Loucy (cell line): ENCODE results near the gene SLC6A19.

Source experiments
- H2AFZ ChIP-seq: fragments of 200-600 bp; sonication (generic); 2 replicates; pipeline ENCODE4 v1.6.0; 2016; ENCODE audit warnings: antibody characterized with exemption, mild to moderate bottlenecking, low read length, moderate library complexity
- H3F3A ChIP-seq: fragments of 200-600 bp; 2 replicates; pipeline ENCODE4 v1.6.0; 2016; ENCODE audit warnings: antibody characterized with exemption, low read depth, mild to moderate bottlenecking
- H3K27me3 ChIP-seq: fragments of 200-600 bp; sonication (generic); 2 replicates; pipeline ENCODE4 v1.6.1; 2014; ENCODE audit warnings: low read length, mild to moderate bottlenecking; ENCODE audit not compliant: insufficient read depth, poor library complexity, severe bottlenecking
- H3K36me3 ChIP-seq: fragments of 200-600 bp; sonication (generic); 2 replicates; pipeline ENCODE4 v1.6.1; 2016; ENCODE audit warnings: low read length; ENCODE audit not compliant: insufficient read depth
- H3K4me1 ChIP-seq: fragments of 200-600 bp; sonication (generic); 2 replicates; pipeline ENCODE4 v1.5.1; 2014; ENCODE audit warnings: low read length, mild to moderate bottlenecking; ENCODE audit not compliant: insufficient read depth, poor library complexity, severe bottlenecking
- H3K4me2 ChIP-seq: fragments of 200-600 bp; sonication (generic); 2 replicates; pipeline ENCODE4 v1.6.0; 2014; ENCODE audit warnings: antibody characterized with exemption, low read length, low read depth, mild to moderate bottlenecking; ENCODE audit not compliant: poor library complexity, severe bottlenecking
- H3K4me3 ChIP-seq: fragments of 200-600 bp; sonication (generic); 2 replicates; pipeline ENCODE4 v1.5.1; 2014; ENCODE audit warnings: low read length, mild to moderate bottlenecking, mixed read lengths; ENCODE audit not compliant: poor library complexity, severe bottlenecking
- H3K79me2 ChIP-seq: fragments of 200-600 bp; sonication (generic); 2 replicates; pipeline ENCODE4 v1.6.1; 2014; ENCODE audit warnings: low read length; ENCODE audit not compliant: insufficient read depth
- H3K9ac ChIP-seq: fragments of 200-600 bp; sonication (generic); 2 replicates; pipeline ENCODE4 v1.6.0; 2014; ENCODE audit warnings: mild to moderate bottlenecking, low read depth, low read length, moderate library complexity; ENCODE audit not compliant: poor library complexity, severe bottlenecking
- H3K9me2 ChIP-seq: fragments of 200-600 bp; sonication (generic); replicated peaks from 2 replicates; pipeline ENCODE4 v1.6.1; 2016; ENCODE audit warnings: low read depth, low read length, mixed read lengths
- H3K9me3 ChIP-seq: fragments of 200-600 bp; sonication (generic); 2 replicates; pipeline ENCODE4 v1.6.1; 2014; ENCODE audit warnings: mild to moderate bottlenecking, antibody characterized with exemption, low read length, low read depth; ENCODE audit not compliant: insufficient read depth
- H4K20me1 ChIP-seq: fragments of 200-600 bp; sonication (generic); 2 replicates; pipeline ENCODE4 v1.6.0; 2014; ENCODE audit warnings: antibody characterized with exemption, low read length, mild to moderate bottlenecking; ENCODE audit not compliant: insufficient read depth, poor library complexity, severe bottlenecking
- CTCF ChIP-seq: fragments of 200-600 bp; sonication (generic); conservative IDR thresholded peaks from 2 replicates; pipeline ENCODE4 v1.5.1; 2014; ENCODE audit warnings: mild to moderate bottlenecking, antibody characterized with exemption, low read length
- EZH2phosphoT487 ChIP-seq: fragments of 200-600 bp; IDR thresholded peaks from 2 replicates; pipeline ENCODE4 v1.6.1; 2018; ENCODE audit warnings: antibody characterized with exemption, mild to moderate bottlenecking, moderate library complexity, borderline replicate concordance

The SLC6A19 gene

GRCh38 chr5:1180841-1181271 is 20.5 kb upstream of the SLC6A19 start:
- TF ChIP-seq CTCF = no peak
- no peak for TF ChIP-seq EZH2phosphoT487
- H3F3A ChIP-seq = no peaks in the 10 kb centered on the region
- H3K9me3 ChIP-seq = no peaks in the 10 kb centered on the region
- no peak overlapping the region for H3K4me3 ChIP-seq
- no peak overlapping the region for H3K9ac ChIP-seq
- H2AFZ ChIP-seq = no peak overlapping the region
- no peaks in the 10 kb centered on the region for H4K20me1 ChIP-seq
- peaks cover 11% of the 10 kb centered on the region for H3K4me1 ChIP-seq
- no peak overlapping the region for H3K4me2 ChIP-seq
- no peaks in the 10 kb centered on the region for H3K79me2 ChIP-seq
- H3K36me3 ChIP-seq = no peaks in the 10 kb centered on the region
- no peaks in the 10 kb centered on the region for H3K27me3 ChIP-seq
- H3K9me2 ChIP-seq = no peaks in the 10 kb centered on the region

- Histone ChIP-seq H3K9ac (no peak overlapping the region), H3K27me3 (no peaks in the 10 kb centered on the region), H3K79me2 (no peaks in the 10 kb centered on the region), H3F3A (no peaks in the 10 kb centered on the region), H3K4me1 (peaks cover 16% of the 10 kb centered on the region), H3K9me2 (no peaks in the 10 kb centered on the region), H3K9me3 (no peaks in the 10 kb centered on the region), H3K36me3 (no peaks in the 10 kb centered on the region), H3K4me3 (no peak overlapping the region), H3K4me2 (no peak overlapping the region), H2AFZ (no peak overlapping the region), H4K20me1 (no peaks in the 10 kb centered on the region)
- TF ChIP-seq EZH2phosphoT487 (no peak), CTCF (no peak)
Measured at GRCh38 chr5:1181451-1182359, 19.7 kb upstream of the SLC6A19 start.

GRCh38 chr5:1182360-1182632 is 19.1 kb upstream of the SLC6A19 start:
- Histone ChIP-seq H3K79me2 (no peaks in the 10 kb centered on the region), H2AFZ (no peak overlapping the region), H3K4me3 (no peak overlapping the region), H3K4me2 (no peak overlapping the region), H3K9me3 (no peaks in the 10 kb centered on the region), H3K27me3 (no peaks in the 10 kb centered on the region), H3K9me2 (no peaks in the 10 kb centered on the region), H3K4me1 (peaks cover 17% of the 10 kb centered on the region), H3K36me3 (no peaks in the 10 kb centered on the region), H4K20me1 (no peaks in the 10 kb centered on the region), H3K9ac (no peak overlapping the region), H3F3A (no peaks in the 10 kb centered on the region)
- TF ChIP-seq EZH2phosphoT487 = no peak
- no peak for TF ChIP-seq CTCF
